Suppressor macrophage treated with lipopolysaccharide for 4 hours (primary cell): ENCODE measurements around the gene ANKS4B.

Experiments used
- DNase-seq: peaks from one replicate; pipeline ENCODE4 v3.0.0-alpha.2; 2020

ANKS4B gene

DNA sequence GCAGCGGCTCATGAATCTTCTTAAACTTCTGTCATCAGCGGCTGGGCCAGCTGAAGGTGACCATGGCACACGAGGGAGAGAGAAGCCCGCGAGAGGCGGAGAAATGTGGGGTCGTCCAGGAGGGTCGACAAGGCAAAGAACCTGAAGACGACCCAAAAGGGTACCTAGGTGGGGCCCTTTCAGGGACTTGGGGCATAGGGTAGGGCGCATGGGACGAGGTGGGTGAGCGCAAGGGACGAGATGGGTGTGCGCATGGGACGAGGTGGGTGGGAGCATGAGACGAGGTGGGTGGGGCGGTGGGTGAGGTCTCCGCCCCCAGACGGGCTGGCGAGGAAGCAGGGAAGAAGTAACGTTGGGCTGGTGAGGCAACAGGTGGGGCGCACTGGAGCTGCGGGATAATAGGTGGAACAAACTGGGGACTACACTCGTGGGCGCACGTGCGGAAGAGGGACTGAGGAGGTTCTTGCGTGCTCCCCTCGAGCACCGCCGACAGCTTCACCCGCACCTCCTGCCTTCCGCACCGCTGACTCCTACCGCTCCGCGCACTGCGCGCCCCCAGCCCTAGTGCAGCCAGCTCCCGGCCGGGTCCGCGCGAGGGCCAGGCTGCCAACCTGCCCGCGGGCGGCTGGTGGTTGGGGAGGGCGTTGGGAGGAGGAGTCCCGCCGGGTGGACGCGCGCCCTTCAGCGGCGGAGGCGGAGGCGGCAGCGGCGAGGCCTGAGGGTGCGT, 67.8 kb downstream of the ANKS4B start:
- DNase-seq: peak; percentile 63

DNA sequence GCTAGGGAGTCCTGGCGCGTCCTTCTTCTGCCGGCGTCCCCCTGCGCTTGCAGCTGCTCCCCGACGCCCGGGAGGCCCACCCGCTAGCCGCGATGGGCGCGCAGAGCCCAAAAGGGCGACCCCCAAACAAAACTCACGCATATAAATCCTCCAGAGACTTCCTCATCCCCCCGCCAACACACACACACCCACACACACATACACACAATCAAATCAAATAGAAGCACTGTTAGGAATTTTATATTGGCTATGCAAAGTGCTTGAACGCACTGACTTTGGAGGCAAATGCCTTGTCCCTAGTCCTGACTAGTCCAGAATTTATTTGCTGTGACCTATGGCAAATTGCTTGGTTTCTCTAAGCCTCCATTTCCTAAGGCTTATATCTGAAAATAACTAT, 68.4 kb downstream of the ANKS4B start:
- DNase-seq: no peak

DNA sequence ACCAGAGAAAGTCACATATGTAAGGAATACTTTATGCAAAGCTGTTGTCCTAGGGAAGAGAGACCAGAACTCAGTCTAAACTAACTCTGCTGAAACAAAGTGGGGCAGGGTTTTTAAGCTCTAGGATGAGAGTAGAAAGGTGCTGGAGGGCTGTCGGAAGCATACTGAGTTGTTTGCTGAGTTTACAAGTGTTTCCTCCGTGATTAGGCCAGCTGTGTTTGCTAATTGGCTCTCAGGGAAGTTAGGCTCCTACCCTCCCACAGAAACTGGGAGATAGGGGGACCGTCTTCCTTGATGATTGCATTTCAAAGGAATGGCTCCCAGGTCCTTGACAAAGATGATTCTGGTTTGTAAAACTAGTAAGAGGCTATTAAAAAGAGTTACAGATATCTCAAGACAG, 69.0 kb downstream of the ANKS4B start:
- peak; percentile 10 for DNase-seq

DNA sequence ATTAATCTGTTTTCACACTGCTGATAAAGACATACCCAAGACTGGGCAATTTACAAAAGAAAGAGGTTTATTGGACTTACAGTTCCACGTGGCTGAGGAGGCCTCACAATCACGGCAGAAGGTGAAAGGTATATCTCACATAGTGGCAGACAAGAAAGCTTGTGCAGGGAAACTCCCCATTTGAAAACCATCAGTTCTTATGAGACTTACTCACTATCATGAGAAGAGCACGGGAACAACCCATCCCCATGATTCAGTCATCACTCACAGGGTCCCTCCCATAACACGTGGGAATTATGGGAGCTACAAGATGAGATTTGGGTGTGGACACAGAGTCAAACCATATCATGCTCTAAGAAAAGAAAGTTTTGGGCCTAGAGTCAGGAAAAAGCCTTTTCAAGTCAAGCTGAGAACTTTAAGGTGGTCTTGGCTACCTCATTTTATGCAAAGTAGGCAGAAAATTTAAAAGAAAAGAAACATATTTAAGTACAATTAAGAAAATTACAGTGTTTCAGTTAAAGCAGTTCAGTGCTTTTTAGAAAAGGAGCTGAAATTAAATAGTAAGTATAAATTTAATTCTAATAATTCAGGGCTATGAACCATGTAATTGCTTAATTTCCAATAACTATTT, 69.5 kb downstream of the ANKS4B start:
- DNase-seq: peak; percentile 86
